BLaER1 (cell line): ENCODE measurements around the gene SVIP.

Source experiments
- H3K27ac ChIP-seq: shearing (Covaris generic); formaldehyde crosslinking; 2 replicates; pipeline ENCODE4 v1.8.1; 2022
- H3K27me3 ChIP-seq: shearing (Covaris generic); formaldehyde crosslinking; 2 replicates; pipeline ENCODE4 v1.8.1; 2022
- H3K36me3 ChIP-seq: shearing (Covaris generic); formaldehyde crosslinking; 2 replicates; pipeline ENCODE4 v1.8.1; 2022
- H3K4me1 ChIP-seq: shearing (Covaris generic); formaldehyde crosslinking; 2 replicates; pipeline ENCODE4 v1.8.1; 2022
- H3K4me2 ChIP-seq: shearing (Covaris generic); formaldehyde crosslinking; 2 replicates; pipeline ENCODE4 v1.8.1; 2022
- H3K4me3 ChIP-seq: shearing (Covaris generic); formaldehyde crosslinking; 2 replicates; pipeline ENCODE4 v1.8.1; 2022
- H3K9ac ChIP-seq: shearing (Covaris generic); formaldehyde crosslinking; 2 replicates; pipeline ENCODE4 v1.8.1; 2022
- H3K9me3 ChIP-seq: shearing (Covaris generic); formaldehyde crosslinking; 2 replicates; pipeline ENCODE4 v1.8.1; 2022
- H4K20me1 ChIP-seq: shearing (Covaris generic); formaldehyde crosslinking; 2 replicates; pipeline ENCODE4 v1.8.1; 2022
- Cebpa-rat ChIP-seq: shearing (Covaris generic); IDR thresholded peaks from 2 replicates; pipeline ENCODE4 v1.8.1; 2022

The SVIP gene, protein sequence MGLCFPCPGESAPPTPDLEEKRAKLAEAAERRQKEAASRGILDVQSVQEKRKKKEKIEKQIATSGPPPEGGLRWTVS

DNA sequence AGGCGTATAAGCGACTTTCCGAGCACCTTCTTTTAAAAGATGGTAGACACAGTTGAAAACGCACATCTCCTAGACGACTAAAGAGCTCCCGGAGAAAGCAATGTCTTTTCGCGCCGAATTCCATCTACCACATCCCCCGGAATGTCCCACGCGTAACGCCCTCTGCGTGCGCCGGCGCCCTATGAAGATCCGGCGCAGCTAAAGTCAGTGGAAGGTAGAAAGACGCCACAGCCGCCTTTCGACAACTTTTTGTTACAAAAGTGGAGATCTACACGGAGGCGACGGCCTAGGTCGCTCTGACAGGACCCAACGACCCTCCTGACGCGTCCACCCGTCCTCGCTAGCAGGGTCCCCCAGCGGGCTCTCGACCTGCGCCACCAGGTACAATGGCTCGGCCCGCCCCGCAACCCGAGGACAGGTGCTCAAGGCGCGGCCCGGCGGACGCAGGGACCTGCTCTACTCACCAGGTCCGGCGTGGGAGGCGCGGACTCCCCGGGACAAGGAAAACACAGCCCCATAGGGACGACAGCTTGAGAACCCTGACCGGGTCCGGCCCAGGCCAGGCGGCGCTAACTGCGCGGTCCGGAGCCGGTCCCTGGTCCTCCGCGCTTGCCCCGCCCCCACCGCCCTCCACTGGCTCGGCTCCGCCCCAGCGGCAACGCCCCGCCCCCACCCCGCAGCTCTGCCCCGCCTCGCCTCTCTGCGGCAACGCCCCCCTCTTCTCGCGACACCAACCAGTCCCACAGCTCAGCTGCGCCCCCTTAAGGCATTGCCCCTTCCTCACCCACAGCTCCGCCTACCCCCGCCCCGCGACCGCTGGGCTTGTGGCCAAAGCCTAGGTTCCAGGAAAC is at the start of gene SVIP:
SVIP (minus strand) TSS at position 571 of the 851 bp plus-strand sequence; CDS start at position 518, 53 bp downstream.
- no peak for TF ChIP-seq Cebpa-rat
- Histone ChIP-seq H3K4me3 (peak within 1 kb of the TSS; percentile 97), H3K9me3 (peaks cover under 1% of the 10 kb centered on the region; the same call in 1 of the 2 replicates), H3K4me1 (peaks cover 52% of the 10 kb centered on the region), H3K9ac (peak within 1 kb of the TSS; percentile 88), H3K27ac (peak within 1 kb of the TSS; percentile 86), H3K36me3 (peaks cover 18% of the 10 kb centered on the region), H3K27me3 (no peaks in the 10 kb centered on the region), H4K20me1 (peaks cover 6% of the 10 kb centered on the region; the same call in 1 of the 2 replicates), H3K4me2 (peak within 1 kb of the TSS; percentile 86)

DNA sequence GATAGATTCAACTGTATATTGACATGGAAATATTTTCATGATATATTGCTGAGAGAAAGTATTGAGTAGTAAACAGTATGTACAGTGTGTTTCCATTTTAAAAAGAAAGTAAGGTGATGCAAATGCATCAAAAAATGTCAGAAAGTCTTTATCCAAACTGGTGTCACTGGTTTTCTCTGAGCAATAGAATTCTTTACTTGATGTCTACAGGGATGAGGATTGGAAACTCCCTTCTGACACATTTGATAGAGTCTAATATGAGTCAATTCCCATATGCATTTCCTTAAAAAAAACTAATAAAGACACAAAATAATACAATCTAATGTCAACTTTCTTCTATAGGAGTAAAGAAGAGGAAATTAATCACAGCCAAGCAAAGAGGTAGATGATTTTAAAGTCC is 49.0 kb upstream of the SVIP start:
- Histone ChIP-seq H3K4me3 (no peak overlapping the region), H3K36me3 (no peaks in the 10 kb centered on the region), H3K9ac (no peak overlapping the region), H3K4me1 (no peaks in the 10 kb centered on the region), H3K4me2 (no peak overlapping the region), H3K27ac (no peak overlapping the region), H4K20me1 (no peaks in the 10 kb centered on the region), H3K27me3 (no peaks in the 10 kb centered on the region), H3K9me3 (no peaks in the 10 kb centered on the region)
- TF ChIP-seq Cebpa-rat, result no peak

DNA sequence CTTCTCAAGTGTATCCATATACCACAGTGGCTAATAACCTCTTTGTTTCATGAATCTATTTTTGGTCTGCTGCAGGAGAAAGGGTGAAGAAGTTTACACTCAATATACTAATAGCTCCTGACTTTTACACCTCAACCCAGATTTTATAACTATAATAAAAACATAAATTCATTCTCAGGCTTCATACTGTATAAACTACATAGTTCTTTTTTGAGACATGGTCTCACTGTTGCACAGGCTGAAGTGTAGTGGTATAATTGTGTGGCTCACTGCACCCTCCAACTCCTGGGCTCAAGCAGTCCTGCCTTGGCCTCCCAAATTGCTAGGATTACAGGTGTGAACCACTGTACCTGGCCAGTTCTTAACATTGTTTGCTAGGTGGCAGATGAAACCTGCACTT is 48.4 kb upstream of the SVIP start:
- Histone ChIP-seq H3K4me3 (no peak overlapping the region), H4K20me1 (no peaks in the 10 kb centered on the region), H3K36me3 (no peaks in the 10 kb centered on the region), H3K27me3 (no peaks in the 10 kb centered on the region), H3K4me2 (no peak overlapping the region), H3K4me1 (no peaks in the 10 kb centered on the region), H3K27ac (no peak overlapping the region), H3K9me3 (no peaks in the 10 kb centered on the region), H3K9ac (no peak overlapping the region)
- TF ChIP-seq Cebpa-rat, result no peak

DNA sequence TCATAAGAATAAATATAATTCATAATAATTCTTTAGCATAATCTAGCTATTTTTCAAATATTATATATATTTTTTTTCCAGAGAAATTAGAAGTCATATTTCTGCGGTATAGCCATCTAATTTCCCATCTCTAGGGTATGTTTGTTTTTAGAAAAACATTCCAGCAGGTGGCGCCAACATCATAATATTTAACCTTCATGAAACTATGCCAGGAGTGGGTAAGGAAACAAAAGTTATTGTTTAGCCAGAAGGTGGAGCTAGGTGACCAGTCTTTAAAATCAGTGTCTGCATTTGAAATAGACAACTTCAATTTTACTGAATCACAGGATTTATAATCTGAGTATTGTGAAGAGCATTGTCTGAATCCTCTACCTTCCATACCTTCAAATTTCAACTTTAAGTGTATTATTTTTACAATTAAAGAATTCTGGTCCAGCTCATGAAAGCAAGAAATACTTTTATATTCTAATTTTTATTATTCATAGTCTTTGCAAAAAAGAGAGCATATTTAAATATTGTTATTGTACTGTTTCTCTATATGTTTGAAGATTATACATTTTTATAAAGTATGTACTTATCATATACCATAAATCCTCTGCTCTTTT is 46.4 kb upstream of the SVIP start:
- Histone ChIP-seq H3K4me1 (no peaks in the 10 kb centered on the region), H3K4me3 (no peak overlapping the region), H3K27me3 (no peaks in the 10 kb centered on the region), H4K20me1 (no peaks in the 10 kb centered on the region), H3K27ac (no peak overlapping the region), H3K36me3 (no peaks in the 10 kb centered on the region), H3K4me2 (no peak overlapping the region), H3K9ac (no peak overlapping the region), H3K9me3 (no peaks in the 10 kb centered on the region)
- TF ChIP-seq Cebpa-rat, result no peak

DNA sequence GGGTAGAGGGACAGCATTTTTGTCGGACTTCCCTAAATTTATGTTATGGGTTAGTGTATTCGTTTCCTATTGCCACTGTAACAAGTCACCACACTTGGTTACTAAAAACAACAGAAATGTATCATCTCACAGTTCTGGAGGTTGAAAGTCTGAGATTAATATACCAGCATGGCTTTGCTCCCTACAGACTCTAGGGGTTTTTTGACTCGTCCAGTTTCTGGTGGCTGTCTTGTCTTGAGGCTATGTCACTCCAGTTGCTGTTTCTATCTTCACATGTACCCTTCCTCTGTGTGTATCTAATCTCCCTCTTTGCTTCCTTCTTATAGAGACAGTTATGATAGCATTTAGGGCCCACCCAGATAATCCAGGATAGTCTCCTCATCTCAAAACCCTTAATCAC is 39.7 kb upstream of the SVIP start:
- Histone ChIP-seq H3K36me3 (no peaks in the 10 kb centered on the region), H4K20me1 (no peaks in the 10 kb centered on the region), H3K9ac (no peak overlapping the region), H3K9me3 (no peaks in the 10 kb centered on the region), H3K4me3 (no peak overlapping the region), H3K4me1 (no peaks in the 10 kb centered on the region), H3K27ac (no peak overlapping the region), H3K4me2 (no peak overlapping the region), H3K27me3 (no peaks in the 10 kb centered on the region)
- no peak for TF ChIP-seq Cebpa-rat

DNA sequence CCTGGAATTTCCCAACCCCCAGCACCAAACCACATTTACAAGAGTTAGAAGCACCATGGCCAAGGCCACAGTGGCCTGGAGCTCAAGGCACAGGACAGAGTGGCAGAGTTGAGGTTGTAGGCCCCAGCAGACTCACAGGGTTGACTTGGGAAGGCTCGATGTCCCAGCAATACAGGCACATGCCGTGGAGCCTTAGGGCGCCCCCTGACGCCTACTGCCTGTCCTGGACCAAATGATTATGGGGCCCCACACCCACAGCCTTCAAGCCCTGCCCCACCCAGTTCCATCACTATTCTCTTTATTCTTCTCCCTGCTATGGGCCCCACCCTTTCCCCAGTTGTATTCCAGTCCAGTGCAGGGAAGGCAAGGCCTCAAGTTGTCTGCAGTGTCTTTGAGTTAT is 30.6 kb upstream of the SVIP start, which contains the start of gene CCDC179:
CCDC179 (minus strand) TSS at position 234 of the 400 bp plus-strand sequence; CDS start at position 181, 53 bp downstream.
- H3K4me2 ChIP-seq, result no peak within 1 kb of the TSS
- TF ChIP-seq Cebpa-rat, result no peak
- no peak within 1 kb of the TSS for H3K4me3 ChIP-seq
- H3K4me1 ChIP-seq, result no peaks in the 10 kb centered on the region
- no peak within 1 kb of the TSS for H3K9ac ChIP-seq
- no peaks in the 10 kb centered on the region for H3K27me3 ChIP-seq
- no peak within 1 kb of the TSS for H3K27ac ChIP-seq
- no peaks in the 10 kb centered on the region for H4K20me1 ChIP-seq
- no peaks in the 10 kb centered on the region for H3K36me3 ChIP-seq
- H3K9me3 ChIP-seq, result no peaks in the 10 kb centered on the region

DNA sequence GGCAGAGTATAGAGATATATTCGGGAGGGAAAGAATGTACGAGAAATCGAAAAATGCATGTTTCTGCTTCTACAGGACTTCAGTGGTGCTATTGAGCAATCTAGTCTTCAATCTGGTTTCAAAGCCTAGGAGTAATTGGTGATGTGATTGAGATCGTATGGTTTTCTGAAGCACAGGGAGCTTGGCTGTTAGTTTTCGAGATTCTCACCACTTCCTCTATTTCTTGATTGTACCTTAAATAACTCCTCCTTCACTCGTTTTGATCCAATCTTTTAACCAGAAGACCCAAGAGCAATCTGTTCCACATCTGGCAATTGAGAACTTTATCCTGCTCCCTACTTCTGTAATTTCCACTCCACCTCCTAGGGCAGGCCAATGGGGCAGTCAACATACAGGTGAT is 30.2 kb upstream of the SVIP start:
- Histone ChIP-seq H3K36me3 (no peaks in the 10 kb centered on the region), H3K27me3 (no peaks in the 10 kb centered on the region), H3K4me2 (no peak overlapping the region), H4K20me1 (no peaks in the 10 kb centered on the region), H3K4me3 (no peak overlapping the region), H3K27ac (no peak overlapping the region), H3K4me1 (no peaks in the 10 kb centered on the region), H3K9me3 (no peaks in the 10 kb centered on the region), H3K9ac (no peak overlapping the region)
- no peak for TF ChIP-seq Cebpa-rat

DNA sequence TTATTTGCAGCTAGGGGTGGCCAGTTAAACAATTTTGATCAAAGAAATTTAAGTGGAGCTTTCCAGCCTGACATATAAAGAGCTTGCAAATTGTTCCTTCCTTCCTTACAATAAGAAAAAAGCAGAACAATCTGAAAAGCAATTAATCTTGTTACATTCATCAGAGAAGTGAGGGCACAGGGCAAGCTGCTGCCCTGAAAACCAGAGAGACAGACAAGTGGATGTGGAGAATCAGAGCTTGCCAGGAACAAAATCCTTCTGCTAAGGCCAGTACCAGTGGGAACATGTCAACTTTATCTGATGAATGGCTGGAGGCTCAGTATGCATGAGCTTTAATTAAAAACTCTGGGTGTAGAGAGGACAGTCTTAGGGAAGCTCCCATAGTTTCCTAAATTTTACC is 21.9 kb upstream of the SVIP start:
- Histone ChIP-seq H3K4me1 (no peaks in the 10 kb centered on the region), H3K27ac (no peak overlapping the region), H3K9ac (no peak overlapping the region), H3K9me3 (peaks cover 6% of the 10 kb centered on the region), H3K36me3 (no peaks in the 10 kb centered on the region), H3K4me2 (no peak overlapping the region), H4K20me1 (no peaks in the 10 kb centered on the region), H3K4me3 (no peak overlapping the region), H3K27me3 (no peaks in the 10 kb centered on the region)
- TF ChIP-seq Cebpa-rat, result no peak

DNA sequence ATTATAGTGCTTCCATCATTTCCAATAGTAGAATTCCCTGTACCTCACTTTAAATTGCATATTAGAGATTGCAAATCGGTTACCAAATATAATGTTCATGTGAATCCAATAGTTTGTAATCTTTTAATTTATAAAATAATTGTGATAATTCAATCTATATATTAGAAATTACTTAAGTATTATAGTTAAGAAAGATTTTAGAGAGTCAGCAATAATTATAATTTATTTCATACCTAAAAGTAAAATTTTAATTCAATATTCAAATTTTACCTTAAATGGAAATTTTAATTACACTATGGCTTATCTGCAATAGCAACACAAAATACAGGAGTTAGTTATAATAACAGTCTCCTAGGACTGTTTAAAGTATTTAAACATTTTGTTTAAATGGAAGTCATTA is 17.1 kb upstream of the SVIP start:
- H3K9me3 ChIP-seq, result peaks cover 6% of the 10 kb centered on the region
- no peak overlapping the region for H3K9ac ChIP-seq
- no peaks in the 10 kb centered on the region for H3K27me3 ChIP-seq
- no peak overlapping the region for H3K4me3 ChIP-seq
- no peak overlapping the region for H3K4me2 ChIP-seq
- H3K4me1 ChIP-seq, result no peaks in the 10 kb centered on the region
- no peaks in the 10 kb centered on the region for H3K36me3 ChIP-seq
- H4K20me1 ChIP-seq, result no peaks in the 10 kb centered on the region
- H3K27ac ChIP-seq, result no peak overlapping the region
- no peak for TF ChIP-seq Cebpa-rat
